Naive thymus-derived CD8-positive, alpha-beta T cell (primary cell): ENCODE results near the gene OVCA2. TPM values are rescaled to one million over a fixed set of nuclear protein-coding genes. Genes with fewer than 3 reads are reported as not detected.

Experiments
- ATAC-seq, 2 donors: fragments of 150-1000 bp; cut with Tn5 transposase in 1 of 2; sonication (Bioruptor Pico), chemical (Tn5 transposase) in 1 of 2; 1 replicate in 1 of 2; 2 replicates in 1 of 2; pipeline ENCODE4 v1.10.0; 2021; ENCODE audit warnings: mild to moderate bottlenecking in 2 of 2, moderate library complexity in 2 of 2
- POLR2A ChIA-PET: fragments of 350-600 bp; sonication (Branson Sonifier 250); formaldehyde crosslinking; loops from one replicate; lab custom pipeline; 2021; ENCODE audit warnings: antibody characterized with exemption; lab: Charles Lee
- DNase-seq, 10 donors: peaks; one replicate each; pipeline versions ENCODE4 v3.0.0 to v3.0.0-alpha.2; 2020 to 2022
- H3K27ac Mint-ChIP-seq, 10 donors: one replicate each; pipeline ENCODE4 v1.8.0; 2020 to 2022; ENCODE audit warnings: mild to moderate bottlenecking in 10 of 10, mixed read lengths in 10 of 10, moderate library complexity in 4 of 10, inconsistent platforms in 1 of 10
- H3K27me3 Mint-ChIP-seq, 5 donors: one replicate each; pipeline ENCODE4 v1.8.0; 2021 to 2022; ENCODE audit warnings: mixed read lengths in 5 of 5
- H3K36me3 Mint-ChIP-seq, 3 donors: one replicate each; pipeline ENCODE4 v1.8.0; 2020 to 2022; ENCODE audit warnings: mixed read lengths in 3 of 3, mild to moderate bottlenecking in 2 of 3, inconsistent platforms in 1 of 3
- H3K4me1 Mint-ChIP-seq, 4 donors: one replicate each; pipeline ENCODE4 v1.8.0; 2021 to 2022; ENCODE audit warnings: mixed read lengths in 4 of 4
- H3K4me3 Mint-ChIP-seq, 10 donors: one replicate each; pipeline ENCODE4 v1.8.0; 2020 to 2022; ENCODE audit warnings: mild to moderate bottlenecking in 10 of 10, mixed read lengths in 10 of 10, moderate library complexity in 6 of 10, inconsistent platforms in 1 of 10
- H3K9me3 Mint-ChIP-seq, 9 donors: one replicate each; pipeline ENCODE4 v1.8.0; 2020 to 2022; ENCODE audit warnings: mixed read lengths in 9 of 9, mild to moderate bottlenecking in 3 of 9, inconsistent platforms in 1 of 9, moderate library complexity in 1 of 9
- polyA plus RNA-seq, 3 donors: library from polyadenylated mRNA; unstranded; fragments of 300-500 nt; fragmentation: Illumina TruSeq; gene quantifications; one replicate each; pipeline ENCODE4 v1.2.3, GENCODE V29; 2021
- total RNA-seq, 8 experiments: library from RNA in 2 of 8; stranded (reverse) in 2 of 8; gene quantifications; one replicate each; pipeline ENCODE4 v1.2.3 and lab custom pipeline; 2021 to 2026

Gene OVCA2
- total and polyA plus RNA-seq, 5 experiments from 2014 or later = 30.8 to 49.1 (median 43.9) TPM

DNA sequence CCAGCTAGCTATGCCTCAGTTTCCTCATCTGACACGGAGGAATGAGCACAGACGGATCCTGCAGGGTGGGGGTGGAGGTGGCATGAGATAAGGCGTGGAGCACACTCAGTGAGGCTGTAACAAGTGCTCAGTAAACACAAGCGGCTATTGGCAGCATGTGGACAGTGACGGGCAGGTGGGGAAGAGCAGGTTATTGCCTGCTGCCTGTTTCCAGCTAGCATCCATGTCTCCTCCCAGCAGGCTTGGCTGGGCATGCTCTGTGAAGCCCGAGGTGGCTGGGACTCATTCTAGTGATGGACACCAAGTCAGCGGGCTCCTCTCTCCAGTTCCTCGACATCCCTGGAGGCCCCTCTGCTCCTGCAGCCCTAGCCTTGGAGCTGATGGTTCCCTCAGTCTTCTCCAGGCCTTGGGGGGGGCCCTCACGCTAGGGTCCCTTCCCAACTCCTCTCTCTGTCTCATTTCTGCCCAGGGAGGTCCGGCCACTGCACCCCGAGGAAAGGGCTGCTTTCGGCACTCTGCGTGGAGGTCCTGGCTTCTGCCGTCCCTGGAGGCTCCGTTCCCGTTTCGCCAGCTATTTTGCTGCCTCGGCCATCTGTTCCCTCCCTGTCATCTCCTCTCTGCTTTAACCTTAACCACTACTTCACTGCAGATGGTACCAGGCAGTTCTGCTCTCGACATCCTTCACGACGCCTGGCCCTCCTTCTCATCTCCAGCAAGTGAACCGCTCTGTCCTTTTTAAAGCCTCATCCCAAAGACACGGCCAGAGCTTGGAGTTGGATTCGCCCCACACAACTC is 22.9 kb upstream of the OVCA2 start:
- peaks cover 14 to 19% (median 18%) of the 10 kb centered on the region in 4 donors for H3K4me1 Mint-ChIP-seq
- no peaks in the 10 kb centered on the region for H3K36me3 Mint-ChIP-seq
- ATAC-seq (no peak), DNase-seq (no peak)
- POLR2A ChIA-PET = no interaction called here
- no peaks in the 10 kb centered on the region for H3K9me3 Mint-ChIP-seq
- H3K27ac Mint-ChIP-seq = peak overlapping the region in 1 of 10 donors; percentile 25
- peaks cover 0 to 32% (median 14%) of the 10 kb centered on the region in 5 donors for H3K27me3 Mint-ChIP-seq
- H3K4me3 Mint-ChIP-seq = no peak overlapping the region

- H3K36me3 Mint-ChIP-seq = no peaks in the 10 kb centered on the region
- DNase-seq (no peak), ATAC-seq (no peak)
- H3K9me3 Mint-ChIP-seq = no peaks in the 10 kb centered on the region
- POLR2A ChIA-PET = no interaction called here
- H3K4me3 Mint-ChIP-seq = no peak overlapping the region
- peaks cover 14 to 21% (median 19%) of the 10 kb centered on the region in 4 donors for H3K4me1 Mint-ChIP-seq
- H3K27ac Mint-ChIP-seq = no peak overlapping the region
- peaks cover 0 to 25% (median 9%) of the 10 kb centered on the region in 5 donors for H3K27me3 Mint-ChIP-seq
These were observed 22.1 kb upstream of the OVCA2 start for GRCh38 chr17:2019723-2020122.

DNA sequence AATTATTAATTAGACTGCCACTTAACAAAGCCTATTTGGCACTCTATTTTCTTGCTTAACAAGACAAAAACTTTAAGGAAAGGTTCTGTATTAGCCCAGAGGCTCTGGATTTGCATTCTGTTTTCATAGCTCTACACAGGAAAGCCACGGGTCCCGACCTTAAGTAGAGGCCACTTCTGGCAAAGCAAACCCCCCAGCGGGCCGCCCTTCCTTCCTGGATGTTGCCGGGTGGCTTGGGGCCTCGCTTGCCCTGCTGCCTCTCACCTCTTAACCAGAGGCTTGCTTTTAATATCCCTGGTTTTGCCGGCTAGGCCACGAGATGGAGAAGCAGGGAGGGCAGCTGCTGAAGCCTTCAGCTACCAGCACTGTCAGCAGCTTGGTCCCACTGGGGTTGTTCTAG is 21.1 kb upstream of the OVCA2 start:
- H3K27ac Mint-ChIP-seq = peak overlapping the region in 2 of 10 donors; percentile 33 to 60
- peaks cover 0 to 23% (median 4%) of the 10 kb centered on the region in 5 donors for H3K27me3 Mint-ChIP-seq
- POLR2A ChIA-PET = no interaction called here

DNA sequence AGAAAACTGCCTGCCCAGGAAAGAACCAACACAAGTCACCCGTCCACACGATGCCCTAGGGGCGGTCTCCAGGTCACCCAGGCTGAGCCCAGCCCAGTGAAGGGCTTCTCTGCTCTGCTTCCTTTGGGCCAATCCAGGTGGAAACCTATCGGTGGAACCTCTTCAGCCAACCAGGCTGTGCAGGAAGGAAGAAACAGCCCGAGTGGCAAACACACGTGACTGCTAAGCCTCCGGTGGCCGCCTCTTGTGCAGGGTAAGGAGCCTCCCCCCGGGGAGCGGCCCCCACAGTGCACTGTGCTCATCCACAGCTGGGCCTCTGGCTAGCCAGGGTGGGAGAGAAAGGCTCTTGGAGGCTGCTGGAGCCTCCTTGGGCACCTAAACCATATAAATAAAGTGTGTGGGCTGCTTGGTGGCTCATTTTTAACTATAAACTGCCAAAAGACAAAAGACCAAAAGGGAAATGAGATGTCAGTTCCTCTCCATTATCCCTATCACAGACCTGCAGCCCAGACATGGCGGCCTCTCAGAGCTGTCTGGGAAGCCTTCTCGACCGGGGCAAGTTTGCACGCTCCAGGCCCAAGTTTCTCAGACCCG is 19.1 kb upstream of the OVCA2 start:
- Mint-ChIP-seq H3K27me3 (peaks cover 4 to 36% (median 14%) of the 10 kb centered on the region in 5 donors), H3K4me1 (peaks cover 21 to 31% (median 29%) of the 10 kb centered on the region in 4 donors)
- POLR2A ChIA-PET = no interaction called here

More for the DNA sequence above, 21.1 kb upstream of the OVCA2 start:
- Mint-ChIP-seq H3K4me3 (no peak overlapping the region), H3K36me3 (no peaks in the 10 kb centered on the region), H3K4me1 (peaks cover 15 to 24% (median 22%) of the 10 kb centered on the region in 4 donors), H3K9me3 (no peaks in the 10 kb centered on the region)
- ATAC-seq (no peak), DNase-seq (no peak)

GRCh38 chr17:2023256-2023655 is 18.6 kb upstream of the OVCA2 start:
- Mint-ChIP-seq H3K4me1 (peaks cover 21 to 31% (median 29%) of the 10 kb centered on the region in 4 donors), H3K9me3 (no peaks in the 10 kb centered on the region), H3K4me3 (peak overlapping the region; percentile 48 to 81 (median 72)), H3K27me3 (peaks cover 4 to 37% (median 14%) of the 10 kb centered on the region in 5 donors), H3K27ac (peak overlapping the region in 4 of 10 donors; percentile 44 to 80 (median 54)), H3K36me3 (no peaks in the 10 kb centered on the region)
- no peak for ATAC-seq
- POLR2A ChIA-PET = no interaction called here
- no peak for DNase-seq

More for the DNA sequence above, 19.1 kb upstream of the OVCA2 start:
- H3K9me3 Mint-ChIP-seq = no peaks in the 10 kb centered on the region
- H3K4me3 Mint-ChIP-seq = peak overlapping the region; percentile 48 to 81 (median 72)
- peak in 3 of 10 donors; percentile 17 to 43 (median 40) for DNase-seq
- H3K36me3 Mint-ChIP-seq = no peaks in the 10 kb centered on the region
- ATAC-seq = peak; percentile 40 to 60
- H3K27ac Mint-ChIP-seq = peak overlapping the region in 6 of 10 donors; percentile 27 to 82 (median 48)

DNA sequence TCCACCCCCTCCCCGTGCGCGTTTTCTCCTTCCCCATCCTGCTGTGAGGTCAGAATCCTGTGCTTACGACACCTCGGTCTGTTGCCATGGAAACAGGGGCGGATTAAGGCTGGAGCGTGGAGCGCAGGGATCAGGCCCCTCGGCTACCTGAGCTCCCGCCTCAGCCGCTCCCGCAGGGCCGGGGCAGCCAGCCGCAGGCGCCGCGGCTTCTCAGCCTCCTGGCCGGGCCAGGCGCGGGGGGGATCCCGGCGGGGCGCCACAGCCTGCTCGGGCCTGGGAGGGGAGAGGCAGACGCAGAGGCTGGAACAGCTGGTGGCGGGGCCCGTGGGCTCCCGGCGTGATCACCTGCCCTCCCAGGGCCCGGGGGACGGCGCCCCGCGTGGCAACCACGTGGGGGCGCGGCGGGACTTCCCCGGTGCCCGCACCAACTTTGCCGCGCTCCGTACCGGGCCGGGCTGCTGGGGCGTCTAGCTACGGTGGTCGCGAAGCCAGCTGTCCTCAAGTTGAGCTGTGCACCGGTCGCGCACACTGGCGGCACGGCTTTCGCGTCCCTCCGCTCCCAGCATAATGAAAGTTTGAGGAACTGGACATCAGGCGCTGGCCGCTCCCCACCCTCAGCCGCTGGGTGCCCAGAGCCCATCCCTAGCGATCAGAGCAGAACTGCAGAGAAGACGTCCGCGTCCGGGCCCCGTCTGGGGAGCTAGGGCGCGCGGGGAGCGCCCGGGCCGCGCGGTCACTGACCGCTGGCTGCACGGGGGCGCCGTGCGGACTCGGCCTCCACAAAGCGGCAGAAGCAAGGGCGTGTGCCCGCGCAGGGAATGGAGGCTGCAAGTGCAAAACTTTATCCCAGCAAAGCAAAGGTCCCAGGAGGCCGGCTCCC is 17.9 kb upstream of the OVCA2 start:
- POLR2A ChIA-PET = interaction anchor here (0.5 kb wide), 1 partner anchor 225 kb away, joined by 4 read pairs; no protein-coding TSS in a partner anchor
- Mint-ChIP-seq H3K9me3 (no peaks in the 10 kb centered on the region), H3K27ac (peak overlapping the region in 2 of 10 donors; percentile 41 to 91), H3K4me1 (peaks cover 21 to 31% (median 30%) of the 10 kb centered on the region in 4 donors), H3K36me3 (no peaks in the 10 kb centered on the region), H3K27me3 (peaks cover 4 to 33% (median 14%) of the 10 kb centered on the region in 5 donors), H3K4me3 (peak overlapping the region; percentile 64 to 89 (median 80))
- DNase-seq = peak in 9 of 10 donors; percentile 32 to 82 (median 56)
- peak; percentile 43 to 44 for ATAC-seq

DNA sequence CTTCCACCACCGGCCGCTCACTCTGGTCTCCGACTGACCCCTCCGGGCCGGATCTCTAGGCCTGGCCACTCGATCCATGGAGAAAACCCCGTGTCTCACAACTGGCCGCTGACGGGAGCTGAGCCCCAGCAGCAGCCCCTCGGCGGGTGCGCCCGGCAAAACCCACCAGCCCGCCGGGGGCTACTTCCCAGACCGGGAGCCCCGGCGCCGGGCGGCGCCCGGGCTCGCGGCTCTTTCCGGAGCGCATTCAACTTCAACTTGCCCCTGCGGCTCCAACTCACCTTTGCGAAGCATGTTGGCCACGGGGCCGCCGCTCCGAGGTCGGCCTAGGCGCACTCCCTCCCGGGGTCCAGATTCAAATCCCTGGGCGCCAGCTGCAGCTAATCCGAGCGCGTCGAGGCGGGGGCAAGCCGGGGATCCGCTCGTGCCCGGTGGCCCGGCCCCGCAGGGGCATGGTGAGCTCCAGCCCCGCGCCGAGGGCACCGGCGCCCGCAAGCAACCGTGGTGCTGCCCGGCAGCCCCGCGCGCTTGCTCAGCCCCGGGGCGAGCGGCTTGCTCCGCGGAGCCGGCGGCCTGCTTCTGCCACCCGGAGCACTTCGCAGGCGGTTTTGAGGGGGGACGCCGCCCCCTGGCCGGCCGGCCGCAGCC is 17.1 kb upstream of the OVCA2 start:
- Mint-ChIP-seq H3K4me3 (peak overlapping the region; percentile 33 to 81 (median 64)), H3K27me3 (peaks cover 4 to 28% (median 14%) of the 10 kb centered on the region in 5 donors), H3K4me1 (peaks cover 21 to 31% (median 31%) of the 10 kb centered on the region in 4 donors), H3K27ac (no peak overlapping the region), H3K9me3 (no peaks in the 10 kb centered on the region), H3K36me3 (no peaks in the 10 kb centered on the region)
- POLR2A ChIA-PET = interaction anchor here (0.8 to 1.1 kb wide), 2 partner anchors 10 to 17 kb away, joined by 4 to 6 read pairs; partner anchors contain the start of gene OVCA2
- ATAC-seq = peak; percentile 1 to 23
- DNase-seq = peak in 1 of 10 donors; percentile 30

- DNase-seq (peak; percentile 48 to 88 (median 64)), ATAC-seq (peak; percentile 31 to 47)
- peak within 1 kb of the TSS in 4 of 10 donors; percentile 36 to 91 (median 41) for H3K27ac Mint-ChIP-seq
- peaks cover 20 to 32% (median 30%) of the 10 kb centered on the region in 4 donors for H3K4me1 Mint-ChIP-seq
- no peaks in the 10 kb centered on the region for H3K9me3 Mint-ChIP-seq
- peak within 1 kb of the TSS; percentile 79 to 89 (median 83) for H3K4me3 Mint-ChIP-seq
- H3K27me3 Mint-ChIP-seq = peaks cover 4 to 28% (median 14%) of the 10 kb centered on the region in 5 donors
- POLR2A ChIA-PET = interaction anchor here (0.8 to 1.1 kb wide), 3 partner anchors 11 to 144 kb away, joined by 4 to 6 read pairs (median 4); partner anchors contain the start of gene OVCA2
- H3K36me3 Mint-ChIP-seq = no peaks in the 10 kb centered on the region
These were observed 16.6 kb upstream of the OVCA2 start, which contains the start of gene RTN4RL1 for GRCh38 chr17:2025220-2025621. Gene RTN4RL1, minus strand, starts transcription at chr17:2025334. Its CDS starts 469 bp downstream, at chr17:2024865.

DNA sequence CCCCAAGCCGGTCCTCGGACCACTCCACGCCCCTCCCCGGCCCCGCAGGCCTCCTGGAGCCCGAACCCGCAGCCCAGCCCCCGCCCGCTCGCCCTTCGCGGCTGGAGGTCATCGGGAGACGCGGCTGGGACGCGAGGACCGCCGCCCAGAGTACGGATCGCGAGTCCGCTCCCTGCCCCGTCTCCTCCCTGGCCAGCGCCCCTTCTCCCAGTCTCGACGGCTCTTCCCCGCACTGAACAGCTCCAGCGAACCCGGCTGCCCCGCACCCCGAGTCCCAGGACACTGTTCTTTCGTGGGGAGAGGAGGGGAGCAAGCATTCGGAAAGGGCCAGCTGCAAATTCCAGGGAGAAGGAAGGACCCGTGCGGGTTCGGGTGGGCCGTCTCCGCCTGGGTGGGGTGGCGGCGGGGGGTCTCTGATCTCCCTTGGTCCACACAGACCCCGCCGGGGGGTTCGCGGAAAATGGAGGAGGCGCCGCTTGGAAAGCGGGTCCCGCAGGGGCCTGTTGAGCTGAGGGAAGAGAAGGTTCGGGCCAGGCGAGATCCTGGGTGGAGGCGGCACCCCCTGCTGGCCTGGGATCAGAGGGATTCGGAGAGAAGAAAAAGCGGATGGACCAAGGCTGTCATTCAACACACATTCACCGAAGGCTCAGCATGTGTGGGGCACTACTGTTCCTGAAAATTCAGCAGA is 16.1 kb upstream of the OVCA2 start:
- DNase-seq (no peak), ATAC-seq (no peak)
- H3K4me1 Mint-ChIP-seq = peaks cover 22 to 37% (median 31%) of the 10 kb centered on the region in 4 donors
- peaks cover 4 to 28% (median 14%) of the 10 kb centered on the region in 5 donors for H3K27me3 Mint-ChIP-seq
- H3K27ac Mint-ChIP-seq = peak overlapping the region in 2 of 10 donors; percentile 33 to 41
- POLR2A ChIA-PET = interaction anchor here (1.1 kb wide), 2 partner anchors 16 to 144 kb away, joined by 4 to 6 read pairs; partner anchors contain the start of gene OVCA2
- H3K36me3 Mint-ChIP-seq = no peaks in the 10 kb centered on the region
- H3K4me3 Mint-ChIP-seq = peak overlapping the region; percentile 79 to 89 (median 82)
- H3K9me3 Mint-ChIP-seq = no peaks in the 10 kb centered on the region

DNA sequence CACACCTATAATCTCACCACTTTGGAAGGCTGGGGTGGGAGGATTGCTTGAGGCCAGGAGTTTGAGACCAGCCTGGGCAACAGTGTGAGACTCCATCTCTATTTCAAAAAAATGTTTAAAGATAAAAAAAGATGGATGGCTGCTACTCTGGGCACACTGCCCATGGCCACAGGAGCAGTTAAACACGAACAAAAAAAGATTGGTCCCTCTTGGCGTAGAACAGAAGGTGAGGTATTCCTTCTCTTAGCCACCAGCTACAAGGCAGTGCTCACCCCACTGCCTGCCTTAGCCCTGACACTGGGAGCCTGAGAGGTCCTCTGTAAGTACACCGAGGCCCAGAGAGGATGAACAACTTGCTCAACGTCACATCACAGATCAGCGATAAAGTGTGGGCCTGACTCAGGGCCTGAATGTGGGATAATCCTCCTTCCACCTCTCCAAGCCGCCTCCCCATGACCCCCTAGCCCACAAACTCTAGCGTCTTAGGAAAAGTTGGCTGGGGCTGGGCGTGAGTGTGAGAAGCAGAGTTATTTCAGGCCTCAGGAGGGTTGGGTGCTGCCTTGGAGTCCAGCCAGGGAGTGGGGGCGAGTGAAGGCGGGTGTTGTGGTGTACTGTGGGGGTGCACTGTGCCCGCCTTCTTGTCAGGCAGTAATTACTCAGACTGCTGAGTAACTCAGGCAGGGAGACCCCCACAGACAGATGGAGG is 14.1 kb upstream of the OVCA2 start:
- Mint-ChIP-seq H3K36me3 (no peaks in the 10 kb centered on the region), H3K4me1 (peaks cover 16 to 41% (median 32%) of the 10 kb centered on the region in 4 donors), H3K27me3 (peaks cover 4 to 28% (median 14%) of the 10 kb centered on the region in 5 donors), H3K9me3 (no peaks in the 10 kb centered on the region), H3K27ac (peak overlapping the region in 1 of 10 donors; percentile 62), H3K4me3 (peak overlapping the region in 7 of 10 donors; percentile 5 to 59 (median 45))
- POLR2A ChIA-PET = interaction anchor here (1.5 kb wide), 1 partner anchor 13 kb away, joined by 3 read pairs; no protein-coding TSS in a partner anchor
- DNase-seq (no peak), ATAC-seq (no peak)
